Neuronal stem cell (in vitro differentiated cells): Measurements from ENCODE around the gene SPRN.

ENCODE experiments used
- DNase-seq: peaks from one replicate; pipeline ENCODE4 v3.0.0-alpha.2; 2013; ENCODE audit warnings: low spot score
- H2AFZ ChIP-seq: one replicate; pipeline ENCODE4 v1.6.1; 2013; ENCODE audit warnings: mild to moderate bottlenecking, low read length, inconsistent platforms
- H2AK5ac ChIP-seq: 2 replicates; pipeline ENCODE4 v1.6.1; 2013; ENCODE audit warnings: low read depth, mild to moderate bottlenecking, inconsistent platforms, low read length, moderate library complexity, mixed read lengths
- H2BK120ac ChIP-seq: 2 replicates; pipeline ENCODE4 v1.6.1; 2013; ENCODE audit warnings: low read depth, mild to moderate bottlenecking, inconsistent platforms, low read length, moderate library complexity, mixed read lengths
- H2BK12ac ChIP-seq: one replicate; pipeline ENCODE4 v1.6.1; 2013; ENCODE audit warnings: low read length, inconsistent platforms
- H2BK15ac ChIP-seq: 2 replicates; pipeline ENCODE4 v1.6.1; 2013; ENCODE audit warnings: mild to moderate bottlenecking, low read length, inconsistent platforms, mixed read lengths
- H2BK5ac ChIP-seq: one replicate; pipeline ENCODE4 v1.6.1; 2013; ENCODE audit warnings: inconsistent platforms, mild to moderate bottlenecking, low read length, moderate library complexity
- H3K14ac ChIP-seq: one replicate; pipeline ENCODE4 v1.6.1; 2013; ENCODE audit warnings: low read length, inconsistent platforms
- H3K18ac ChIP-seq: 2 replicates; pipeline ENCODE4 v1.6.1; 2013; ENCODE audit warnings: low read length, inconsistent platforms
- H3K23ac ChIP-seq: 2 replicates; pipeline ENCODE4 v1.6.1; 2013; ENCODE audit warnings: low read depth, mild to moderate bottlenecking, mixed read lengths, low read length, inconsistent platforms; ENCODE audit not compliant: poor library complexity
- H3K27ac ChIP-seq: replicated peaks from 3 replicates; pipeline ENCODE4 v1.5.1; 2013; ENCODE audit warnings: low read length, inconsistent platforms
- H3K27me3 ChIP-seq, 3 experiments: 2 replicates each; pipeline ENCODE4 v1.6.1; 2013; ENCODE audit warnings: low read length in 3 of 3, mild to moderate bottlenecking in 2 of 3, inconsistent platforms in 1 of 3, low read depth in 1 of 3, mixed read lengths in 1 of 3, moderate library complexity in 1 of 3; ENCODE audit not compliant: control insufficient read depth in 3 of 3, insufficient read depth in 3 of 3
- H3K36me3 ChIP-seq, 2 donors: replicated peaks in 1 of 2; 2 replicates each; pipeline ENCODE4 v1.6.1; 2013; ENCODE audit warnings: low read length in 2 of 2; ENCODE audit not compliant: control insufficient read depth in 2 of 2, insufficient read depth in 2 of 2
- H3K4ac ChIP-seq: 2 replicates; pipeline ENCODE4 v1.6.1; 2013; ENCODE audit warnings: inconsistent platforms, mild to moderate bottlenecking, low read length, moderate library complexity
- H3K4me1 ChIP-seq, 2 donors: 1 replicate in 1 of 2; 2 replicates in 1 of 2; pipeline ENCODE4 v1.6.1; 2013; ENCODE audit warnings: low read length in 2 of 2, low read depth in 1 of 2; ENCODE audit not compliant: control insufficient read depth in 2 of 2, insufficient read depth in 1 of 2
- H3K4me2 ChIP-seq: one replicate; pipeline ENCODE4 v1.6.1; 2013; ENCODE audit warnings: mild to moderate bottlenecking, low read length, inconsistent platforms; ENCODE audit not compliant: insufficient read depth, poor library complexity, severe bottlenecking
- H3K4me3 ChIP-seq, 2 donors: 2 replicates each; pipeline ENCODE4 v1.5.1; 2013; ENCODE audit warnings: low read length in 2 of 2, mild to moderate bottlenecking in 2 of 2, inconsistent platforms in 1 of 2, moderate library complexity in 1 of 2
- H3K79me1 ChIP-seq: one replicate; pipeline ENCODE4 v1.6.1; 2013; ENCODE audit warnings: low read depth, mild to moderate bottlenecking, inconsistent platforms, low read length, moderate library complexity
- H3K9ac ChIP-seq: one replicate; pipeline ENCODE4 v1.6.1; 2013; ENCODE audit warnings: mild to moderate bottlenecking, low read depth, low read length, inconsistent platforms; ENCODE audit not compliant: poor library complexity
- H3K9me3 ChIP-seq, 2 donors: replicated peaks in 1 of 2; 2 replicates each; pipeline versions ENCODE3 to v1.6.1; 2013; ENCODE audit warnings: low read length in 2 of 2, mild to moderate bottlenecking in 2 of 2, inconsistent platforms in 1 of 2, low read depth in 1 of 2, mixed read lengths in 1 of 2, moderate library complexity in 1 of 2; ENCODE audit not compliant: control insufficient read depth in 2 of 2, insufficient read depth in 1 of 2
- H4K8ac ChIP-seq: one replicate; pipeline ENCODE4 v1.6.1; 2013; ENCODE audit warnings: low read depth, mild to moderate bottlenecking, inconsistent platforms, low read length, moderate library complexity
- H4K91ac ChIP-seq: one replicate; pipeline ENCODE4 v1.6.1; 2013; ENCODE audit warnings: low read length, low read depth, mild to moderate bottlenecking, inconsistent platforms; ENCODE audit not compliant: poor library complexity
- WGBS, 2 donors: extraction: QIAGEN DNeasy Blood & Tissue Kit; methylation state at CpG; one replicate each; pipeline ENCODE4 v1.1.7; 2013; ENCODE audit warnings: missing lambda C conversion rate in 2 of 2, mixed read lengths in 1 of 2; ENCODE audit not compliant: insufficient read length in 2 of 2, insufficient replicate concordance in 1 of 2; ENCODE audit errors: extremely low coverage in 2 of 2; 5-methylcytosine and 5-hydroxymethylcytosine counted together

SPRN gene

GRCh38 chr10:133455611-133456031, 31.2 kb upstream of the SPRN start:
- Histone ChIP-seq H3K14ac (peak overlapping the region; percentile 47), H3K36me3 (no peaks in the 10 kb centered on the region), H3K27me3 (no peaks in the 10 kb centered on the region), H3K23ac (no peak overlapping the region), H3K4me1 (no peaks in the 10 kb centered on the region), H3K9ac (no peak overlapping the region), H2AK5ac (no peak overlapping the region), H3K27ac (no peak overlapping the region), H3K4me2 (no peak overlapping the region), H4K8ac (no peak overlapping the region), H3K4ac (no peak overlapping the region), H2AFZ (no peak overlapping the region), H2BK120ac (no peak overlapping the region), H4K91ac (no peak overlapping the region), H2BK5ac (no peak overlapping the region), H3K9me3 (peaks cover 0 to 65% of the 10 kb centered on the region in 2 donors), H3K18ac (no peak overlapping the region), H3K79me1 (peaks cover 7% of the 10 kb centered on the region), H2BK12ac (no peak overlapping the region), H3K4me3 (no peak overlapping the region), H2BK15ac (no peak overlapping the region)
- no peak for DNase-seq
- no CpG with 5 or more reads among the region's 7 CpGs for WGBS, 2 donors

DNA sequence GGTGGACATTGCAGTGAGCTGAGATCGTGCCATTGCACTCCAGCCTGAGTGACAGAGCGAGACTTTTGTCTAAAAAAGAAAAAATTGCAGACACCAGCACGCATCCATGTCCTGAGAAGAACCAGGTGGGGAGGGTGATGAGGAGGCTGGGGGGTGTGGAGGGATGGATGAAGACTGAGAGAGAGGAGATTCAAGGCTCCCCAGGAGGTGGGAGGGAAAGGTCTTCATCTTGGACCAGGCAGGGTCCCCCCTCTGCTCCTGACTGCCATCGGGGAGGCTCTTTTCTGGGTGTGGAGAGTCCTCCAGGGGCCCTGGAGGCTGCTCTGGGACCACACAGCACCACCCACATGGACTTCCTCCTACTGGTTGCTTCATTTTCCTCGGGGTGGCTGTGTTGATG, 30.8 kb upstream of the SPRN start:
- DNase-seq = no peak
- no peaks in the 10 kb centered on the region for H3K27me3 ChIP-seq
- H3K14ac ChIP-seq = no peak overlapping the region
- H3K4me3 ChIP-seq = no peak overlapping the region
- no peak overlapping the region for H2BK12ac ChIP-seq
- H3K18ac ChIP-seq = no peak overlapping the region
- no peak overlapping the region for H4K8ac ChIP-seq
- no peak overlapping the region for H2AFZ ChIP-seq
- H4K91ac ChIP-seq = no peak overlapping the region
- H3K9me3 ChIP-seq = peaks cover 0 to 65% of the 10 kb centered on the region in 2 donors
- no peak overlapping the region for H3K4ac ChIP-seq
- H3K23ac ChIP-seq = no peak overlapping the region
- no peak overlapping the region for H3K27ac ChIP-seq
- no peak overlapping the region for H2BK15ac ChIP-seq
- no peaks in the 10 kb centered on the region for H3K36me3 ChIP-seq
- no CpG with 5 or more reads among the region's 5 CpGs for WGBS, 2 donors
- no peaks in the 10 kb centered on the region for H3K4me1 ChIP-seq
- H3K79me1 ChIP-seq = peaks cover 7% of the 10 kb centered on the region
- H2AK5ac ChIP-seq = no peak overlapping the region
- no peak overlapping the region for H2BK5ac ChIP-seq
- H3K4me2 ChIP-seq = no peak overlapping the region
- H2BK120ac ChIP-seq = no peak overlapping the region
- H3K9ac ChIP-seq = no peak overlapping the region

DNA sequence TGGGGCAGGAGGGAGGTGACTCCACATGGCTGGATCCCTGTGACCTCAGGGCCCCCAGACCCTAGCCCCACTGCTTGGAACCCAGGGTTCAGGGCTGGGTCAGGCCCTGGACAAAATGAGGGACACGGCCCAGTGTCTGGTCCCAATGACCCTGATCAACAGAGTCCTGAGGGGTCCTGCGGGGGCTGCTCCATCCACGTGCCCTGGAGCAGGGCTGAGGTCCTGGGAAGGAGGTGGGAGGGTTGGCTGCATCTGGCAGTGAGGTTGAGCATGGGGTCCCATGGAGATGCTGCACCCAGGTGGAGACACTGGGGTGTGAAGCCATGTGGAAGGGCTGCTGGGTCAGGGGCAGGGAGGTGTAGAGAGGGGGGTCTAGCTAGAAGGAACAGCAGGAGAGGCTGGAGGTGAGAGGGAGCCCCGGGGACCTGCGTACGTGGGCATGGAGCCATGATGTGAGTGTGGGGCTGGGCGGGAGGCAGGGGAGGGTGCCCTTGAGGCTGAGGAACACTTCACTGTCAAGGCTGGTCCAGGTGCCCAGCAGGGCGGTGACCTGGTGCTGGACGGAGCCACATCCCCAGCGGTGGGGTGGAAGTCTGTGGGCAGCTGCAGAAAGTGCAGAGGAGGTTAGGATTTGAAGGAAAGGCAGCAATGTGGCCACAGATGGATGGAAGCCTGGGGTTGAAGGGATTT, 29.9 kb upstream of the SPRN start:
- H3K4ac ChIP-seq = no peak overlapping the region
- peaks cover 4% of the 10 kb centered on the region for H3K79me1 ChIP-seq
- H4K8ac ChIP-seq = no peak overlapping the region
- no peak overlapping the region for H2AFZ ChIP-seq
- no peak for DNase-seq
- H3K4me2 ChIP-seq = no peak overlapping the region
- H2AK5ac ChIP-seq = no peak overlapping the region
- no peak overlapping the region for H3K4me3 ChIP-seq
- no peak overlapping the region for H2BK5ac ChIP-seq
- no peak overlapping the region for H3K27ac ChIP-seq
- H3K9me3 ChIP-seq = peaks cover 0 to 59% of the 10 kb centered on the region in 2 donors
- no peak overlapping the region for H3K23ac ChIP-seq
- no peak overlapping the region for H2BK12ac ChIP-seq
- no peak overlapping the region for H2BK120ac ChIP-seq
- no peak overlapping the region for H3K14ac ChIP-seq
- H3K4me1 ChIP-seq = no peaks in the 10 kb centered on the region
- H4K91ac ChIP-seq = no peak overlapping the region
- no peak overlapping the region for H3K9ac ChIP-seq
- H3K27me3 ChIP-seq = no peaks in the 10 kb centered on the region
- H3K18ac ChIP-seq = no peak overlapping the region
- no peak overlapping the region for H2BK15ac ChIP-seq
- no CpG with 5 or more reads among the region's 10 CpGs for WGBS, 2 donors
- no peaks in the 10 kb centered on the region for H3K36me3 ChIP-seq

- H3K79me1 ChIP-seq = peaks cover 3% of the 10 kb centered on the region
- H3K27ac ChIP-seq = no peak within 1 kb of the TSS
- no peak within 1 kb of the TSS for H4K91ac ChIP-seq
- no peak within 1 kb of the TSS for H3K4ac ChIP-seq
- no peak within 1 kb of the TSS for H2BK120ac ChIP-seq
- H3K9ac ChIP-seq = no peak within 1 kb of the TSS
- no peak within 1 kb of the TSS for H3K4me3 ChIP-seq
- H3K14ac ChIP-seq = no peak within 1 kb of the TSS
- no peak within 1 kb of the TSS for H3K23ac ChIP-seq
- H2AK5ac ChIP-seq = no peak within 1 kb of the TSS
- no peak within 1 kb of the TSS for H3K4me2 ChIP-seq
- H2BK15ac ChIP-seq = no peak within 1 kb of the TSS
- no peak within 1 kb of the TSS for H4K8ac ChIP-seq
- no peaks in the 10 kb centered on the region for H3K4me1 ChIP-seq
- no peak within 1 kb of the TSS for H2BK5ac ChIP-seq
- no peak for DNase-seq
- no peaks in the 10 kb centered on the region for H3K36me3 ChIP-seq
- no peak within 1 kb of the TSS for H2BK12ac ChIP-seq
- no peak within 1 kb of the TSS for H3K18ac ChIP-seq
- H3K9me3 ChIP-seq = peaks cover 0 to 54% of the 10 kb centered on the region in 2 donors
- H2AFZ ChIP-seq = peak within 1 kb of the TSS; percentile 40
- no CpG with 5 or more reads among the region's 11 CpGs for WGBS, 2 donors
- H3K27me3 ChIP-seq = no peaks in the 10 kb centered on the region
Observed at GRCh38 chr10:133453516-133454203, 29.2 kb upstream of the SPRN start, which contains the start of gene SCART1. TSS of gene SCART1 (plus strand) at chr10:133453945. CDS start at chr10:133453998, 53 bp downstream.
